HTERT RPE-1 (cell line): ENCODE measurements around the gene BANP.
"Not testable (repeated sequence)": the region's sequence is repeated elsewhere in the genome, so short reads cannot be mapped to it uniquely, and the experiment has no call there.

Source experiments
- in situ Hi-C: fragments of 300-500 bp; cut with MboI; formaldehyde crosslinking; loops from 4 replicates; pipeline ENCODE4 v1.14.3; 2020; ENCODE audit warnings: low sequenced_read_pairs

Gene BANP

GRCh38 chr16:88077328-88078108 is 126.3 kb downstream of the BANP start:
- in situ Hi-C loops, result no loop called here

GRCh38 chr16:88078111-88078775 is 127.0 kb downstream of the BANP start:
- in situ Hi-C loops, result no loop called here

GRCh38 chr16:88083582-88083981 is 132.3 kb downstream of the BANP start:
- in situ Hi-C loops, result no loop called here

- in situ Hi-C loops, result no loop called here
Measured at GRCh38 chr16:88084881-88085280, 133.6 kb downstream of the BANP start.

GRCh38 chr16:88086571-88087516 is 135.6 kb downstream of the BANP start:
- in situ Hi-C loops, result no loop called here

- in situ Hi-C loops, result no loop called here
Measured at GRCh38 chr16:88087517-88087877, 136.3 kb downstream of the BANP start.

- in situ Hi-C loops, result no loop called here
Measured at GRCh38 chr16:88088161-88088581, 136.9 kb downstream of the BANP start.

GRCh38 chr16:88088611-88089010 is 137.4 kb downstream of the BANP start:
- in situ Hi-C loops, result not testable (repeated sequence)

GRCh38 chr16:88089071-88089470 is 137.8 kb downstream of the BANP start:
- in situ Hi-C loops, result not testable (repeated sequence)

GRCh38 chr16:88089632-88090376 is 138.6 kb downstream of the BANP start:
- in situ Hi-C loops, result not testable (repeated sequence)

GRCh38 chr16:88090377-88091175 is 139.3 kb downstream of the BANP start:
- in situ Hi-C loops, result not testable (repeated sequence)

- in situ Hi-C loops, result not testable (repeated sequence)
Measured at GRCh38 chr16:88091221-88091971, 140.2 kb downstream of the BANP start.

GRCh38 chr16:88091972-88092302 is 140.7 kb downstream of the BANP start:
- in situ Hi-C loops, result not testable (repeated sequence)

- in situ Hi-C loops, result not testable (repeated sequence)
Measured at GRCh38 chr16:88092791-88093555, 141.7 kb downstream of the BANP start.

- in situ Hi-C loops, result not testable (repeated sequence)
Measured at GRCh38 chr16:88093556-88094252, 142.5 kb downstream of the BANP start.

- in situ Hi-C loops, result not testable (repeated sequence)
Measured at GRCh38 chr16:88094253-88094575, 143.0 kb downstream of the BANP start.

GRCh38 chr16:88094900-88095299 is 143.7 kb downstream of the BANP start:
- in situ Hi-C loops, result not testable (repeated sequence)

GRCh38 chr16:88096659-88097058 is 145.4 kb downstream of the BANP start:
- in situ Hi-C loops, result not testable (repeated sequence)
